Measurements from ENCODE around the gene CLDN2.
"Not testable (repeated sequence)": the region's sequence is repeated elsewhere in the genome, so short reads cannot be mapped to it uniquely, and the experiment has no call there.

CLDN2 gene

DNA sequence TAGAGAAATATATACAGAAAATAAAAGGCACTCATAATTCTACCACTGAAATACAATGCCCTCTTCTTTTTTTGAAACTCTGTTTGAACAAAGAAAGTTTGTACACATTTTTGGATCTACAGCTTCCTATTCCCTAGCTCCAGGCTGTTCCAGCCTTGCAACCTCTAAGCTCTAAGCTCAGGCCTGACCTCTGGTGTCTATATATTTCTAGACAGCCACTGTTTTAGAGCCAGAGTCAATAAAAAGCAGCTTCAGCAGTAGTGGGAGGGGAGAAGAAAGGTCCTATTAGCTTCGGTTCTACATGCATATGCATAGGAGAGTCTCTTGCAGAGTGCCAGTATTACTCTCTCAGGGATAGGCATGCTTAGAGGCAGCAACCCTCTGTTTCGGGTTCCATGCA, 39.7 kb downstream of the CLDN2 start:
- DNase-seq (ENCODE audit: low read depth in 2 of 2), result no peak

- no peak for DNase-seq (ENCODE audit: low read depth in 2 of 2)
These were observed 42.9 kb downstream of the CLDN2 start for GRCh38 chrX:106963111-106963510.

GRCh38 chrX:106964290-106964689, 44.1 kb downstream of the CLDN2 start:
- no peak for DNase-seq (ENCODE audit: low read depth in 2 of 2)

- DNase-seq (ENCODE audit: low read depth in 2 of 2), result not testable (repeated sequence)
These were observed 46.3 kb downstream of the CLDN2 start for GRCh38 chrX:106966547-106966946.

GRCh38 chrX:106972896-106973295, 52.7 kb downstream of the CLDN2 start:
- no peak for DNase-seq (ENCODE audit: low read depth in 2 of 2)

GRCh38 chrX:106973433-106974149, 53.4 kb downstream of the CLDN2 start:
- no peak for DNase-seq (ENCODE audit: low read depth in 2 of 2)

DNA sequence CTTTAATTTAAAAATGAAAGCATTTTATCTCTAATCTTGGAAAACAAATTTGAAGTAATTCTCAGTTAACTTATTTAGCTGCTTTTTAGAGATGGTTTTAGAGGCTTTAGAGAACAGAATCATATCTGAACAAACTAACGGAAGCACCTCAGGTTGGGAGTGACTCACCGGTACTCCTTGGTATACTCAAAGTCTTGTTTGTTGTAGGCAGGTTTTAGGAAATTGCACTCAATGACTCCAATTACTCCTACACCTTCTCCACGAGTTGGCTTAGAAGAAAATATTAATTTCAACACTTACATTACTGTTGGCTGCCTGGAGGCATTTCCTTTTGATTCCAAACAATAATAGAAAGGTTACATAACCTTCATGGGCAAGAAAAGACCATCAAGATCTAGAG, 56.2 kb downstream of the CLDN2 start:
- DNase-seq (ENCODE audit: low read depth in 2 of 2), result no peak
